ENCODE results near the gene CUL2.
"Not testable (repeated sequence)": the region's sequence is repeated elsewhere in the genome, so short reads cannot be mapped to it uniquely, and the experiment has no call there.

DNA sequence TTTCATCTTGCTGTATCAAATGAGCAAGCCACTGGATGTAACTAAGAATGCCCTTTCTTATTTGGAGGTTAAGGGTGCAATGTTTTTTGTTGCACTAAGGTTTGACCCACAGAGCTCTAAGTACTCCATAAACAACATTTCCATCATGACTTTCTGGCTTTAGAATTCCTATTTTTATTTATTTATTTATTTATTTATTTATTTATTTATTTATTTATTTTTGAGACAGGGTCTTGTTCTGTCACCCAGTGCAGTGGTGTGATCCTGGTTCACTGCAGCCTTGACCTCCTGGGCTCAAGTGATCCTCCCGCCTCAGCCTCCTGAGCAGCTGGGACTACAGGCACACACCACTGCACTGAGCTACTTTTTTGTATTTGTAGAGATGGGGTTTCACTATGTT, 9.9 kb downstream of the CUL2 start:
- TF ChIP-seq, protein P1, sequence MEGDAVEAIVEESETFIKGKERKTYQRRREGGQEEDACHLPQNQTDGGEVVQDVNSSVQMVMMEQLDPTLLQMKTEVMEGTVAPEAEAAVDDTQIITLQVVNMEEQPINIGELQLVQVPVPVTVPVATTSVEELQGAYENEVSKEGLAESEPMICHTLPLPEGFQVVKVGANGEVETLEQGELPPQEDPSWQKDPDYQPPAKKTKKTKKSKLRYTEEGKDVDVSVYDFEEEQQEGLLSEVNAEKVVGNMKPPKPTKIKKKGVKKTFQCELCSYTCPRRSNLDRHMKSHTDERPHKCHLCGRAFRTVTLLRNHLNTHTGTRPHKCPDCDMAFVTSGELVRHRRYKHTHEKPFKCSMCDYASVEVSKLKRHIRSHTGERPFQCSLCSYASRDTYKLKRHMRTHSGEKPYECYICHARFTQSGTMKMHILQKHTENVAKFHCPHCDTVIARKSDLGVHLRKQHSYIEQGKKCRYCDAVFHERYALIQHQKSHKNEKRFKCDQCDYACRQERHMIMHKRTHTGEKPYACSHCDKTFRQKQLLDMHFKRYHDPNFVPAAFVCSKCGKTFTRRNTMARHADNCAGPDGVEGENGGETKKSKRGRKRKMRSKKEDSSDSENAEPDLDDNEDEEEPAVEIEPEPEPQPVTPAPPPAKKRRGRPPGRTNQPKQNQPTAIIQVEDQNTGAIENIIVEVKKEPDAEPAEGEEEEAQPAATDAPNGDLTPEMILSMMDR (tag by site-specific recombination; IDR thresholded peaks at IDR 0.05), result not testable (repeated sequence)
- not testable (repeated sequence) for TF ChIP-seq ZFP69B (tag by site-specific recombination; IDR thresholded peaks at IDR 0.05)

Data from HEK293 (cell line).